Lung (tissue), 12 donors: ENCODE measurements around the gene TC2N. TPM values are rescaled to one million over a fixed set of nuclear protein-coding genes. Genes with fewer than 3 reads are reported as not detected.

ENCODE experiments used
- ATAC-seq: fragments of 200-7000 bp; cut with Tn5 transposase; one replicate; pipeline ENCODE4 v1.9.1; 2020; ENCODE audit warnings: moderate number of reproducible peaks; ENCODE audit not compliant: insufficient read depth, low FRiP score
- DNase-seq, 3 donors: peaks; one replicate each; pipeline ENCODE4 v3.0.0-alpha.2; 2013 to 2017
- H3K27ac ChIP-seq, 2 donors: one replicate each; pipeline ENCODE4 v1.5.1; 2013; ENCODE audit warnings: mild to moderate bottlenecking in 2 of 2, moderate library complexity in 2 of 2, control low read depth in 1 of 2, inconsistent platforms in 1 of 2, low read depth in 1 of 2, low read length in 1 of 2
- H3K27me3 ChIP-seq, 3 donors: one replicate each; pipeline ENCODE4 v1.5.1; 2013; ENCODE audit warnings: low read length in 2 of 3; ENCODE audit not compliant: control insufficient read depth in 3 of 3, insufficient read depth in 3 of 3
- H3K36me3 ChIP-seq, 4 donors: one replicate each; pipeline ENCODE4 v1.5.1; 2013; ENCODE audit warnings: low read length in 4 of 4, mild to moderate bottlenecking in 1 of 4, moderate library complexity in 1 of 4; ENCODE audit not compliant: control insufficient read depth in 4 of 4, insufficient read depth in 4 of 4
- H3K4me1 ChIP-seq, 5 donors: one replicate each; pipeline ENCODE4 v1.5.1; 2013; ENCODE audit warnings: low read length in 5 of 5, mild to moderate bottlenecking in 2 of 5, moderate library complexity in 1 of 5; ENCODE audit not compliant: control insufficient read depth in 5 of 5, insufficient read depth in 5 of 5
- H3K4me3 ChIP-seq: one replicate; pipeline ENCODE4 v1.5.1; 2013; ENCODE audit warnings: mild to moderate bottlenecking, control low read depth, moderate library complexity
- H3K9ac ChIP-seq, 2 donors: one replicate each; pipeline ENCODE4 v1.5.1; 2013; ENCODE audit warnings: low read length in 2 of 2, control low read depth in 1 of 2; ENCODE audit not compliant: insufficient read depth in 1 of 2
- H3K9me3 ChIP-seq, 4 donors: one replicate each; pipeline ENCODE4 v1.5.1; 2013; ENCODE audit warnings: low read length in 3 of 4, mild to moderate bottlenecking in 1 of 4, moderate library complexity in 1 of 4; ENCODE audit not compliant: control insufficient read depth in 4 of 4, insufficient read depth in 3 of 4
- CTCF ChIP-seq: IDR thresholded peaks from 2 replicates; pipeline ENCODE4 v1.5.1; 2012; ENCODE audit warnings: mild to moderate bottlenecking; ENCODE audit errors: control extremely low read depth, extremely low read depth
- WGBS, 2 donors: extraction: QIAGEN DNeasy Blood & Tissue Kit; methylation state at CpG; one replicate each; pipeline ENCODE4 v1.1.7; 2013; 5-methylcytosine and 5-hydroxymethylcytosine counted together
- polyA plus RNA-seq, 2 donors: library from polyadenylated mRNA; stranded (reverse); fragments of 200-250 nt; gene quantifications; one replicate each; pipeline ENCODE4 v1.2.1, GENCODE V29; 2013
- total RNA-seq, 2 donors: library from RNA; depleted of rRNA in 1 of 2; stranded (reverse); fragments of >200 nt in 1 of 2; gene quantifications; one replicate each; pipeline ENCODE4 v1.2.1, GENCODE V29; 2014 to 2021
- donor health status: control.
- donor health status: control.
- donor health status: Bipolar disorder and iron deficiency.
- donor health status: healthy.
- donor health status: DM: yes; HTN: yes; CAD: no.

TC2N gene
- total and polyA plus RNA-seq, 4 donors: 20.4 to 128 (median 43.9) TPM

- H3K36me3 ChIP-seq: no peaks in the 10 kb centered on the region
- H3K27ac ChIP-seq: no peak overlapping the region
- ATAC-seq (no peak), DNase-seq (no peak)
- 58 to 68% methylated on average over 9 of the region's 9 CpGs for WGBS, 2 donors
- TF ChIP-seq CTCF: no peak
- no peak overlapping the region for H3K9ac ChIP-seq
- H3K4me1 ChIP-seq: peaks cover 0 to 6% (median 0%) of the 10 kb centered on the region in 5 donors
- no peaks in the 10 kb centered on the region for H3K27me3 ChIP-seq
- H3K9me3 ChIP-seq: peaks cover 0 to 2% (median under 1%) of the 10 kb centered on the region in 4 donors
- H3K4me3 ChIP-seq: no peak overlapping the region
Measured at GRCh38 chr14:91910196-91910595, 42.9 kb upstream of the TC2N start.

DNA sequence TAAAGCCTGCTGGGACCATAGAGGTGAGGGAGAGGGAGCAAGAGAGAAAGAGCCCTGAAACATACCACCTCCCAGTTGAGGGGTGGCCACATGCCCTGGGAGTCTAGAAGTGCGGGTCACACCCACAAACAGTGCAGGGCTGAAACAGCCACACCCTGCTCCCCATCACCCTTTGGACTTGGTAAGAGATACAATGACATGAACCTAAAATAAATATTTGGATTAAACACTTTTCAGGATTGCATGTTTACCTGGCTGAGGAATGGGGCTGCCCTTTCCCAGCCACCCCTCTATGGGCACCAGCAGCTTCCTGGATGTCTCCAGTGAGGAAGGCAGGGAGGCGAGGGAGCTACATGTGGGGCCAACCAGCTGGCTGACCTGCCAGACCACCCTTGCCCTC is 39.0 kb upstream of the TC2N start:
- Histone ChIP-seq H3K9me3 (peaks cover 0 to 2% (median 0%) of the 10 kb centered on the region in 4 donors), H3K9ac (no peak overlapping the region), H3K27me3 (no peaks in the 10 kb centered on the region), H3K27ac (no peak overlapping the region), H3K4me3 (no peak overlapping the region), H3K36me3 (no peaks in the 10 kb centered on the region), H3K4me1 (peaks cover 0 to 8% (median 0%) of the 10 kb centered on the region in 5 donors)
- no peak for ATAC-seq
- 89 to 96% methylated on average over 2 of the region's 2 CpGs for WGBS, 2 donors
- TF ChIP-seq CTCF: no peak
- no peak for DNase-seq

GRCh38 chr14:91904956-91905645 is 37.8 kb upstream of the TC2N start:
- 87 to 92% methylated on average over 9 of the region's 9 CpGs for WGBS, 2 donors

More at GRCh38 chr14:91904956-91905645, 37.8 kb upstream of the TC2N start:
- DNase-seq (no peak), ATAC-seq (no peak)
- Histone ChIP-seq H3K27me3 (no peaks in the 10 kb centered on the region), H3K36me3 (no peaks in the 10 kb centered on the region), H3K4me3 (no peak overlapping the region), H3K9ac (no peak overlapping the region), H3K9me3 (peaks cover 0 to 2% (median 0%) of the 10 kb centered on the region in 4 donors), H3K4me1 (peaks cover 0 to 8% (median 4%) of the 10 kb centered on the region in 5 donors), H3K27ac (no peak overlapping the region)
- TF ChIP-seq CTCF: no peak
